ENCODE results near the gene VSNL1. TPM values are rescaled to one million over a fixed set of nuclear protein-coding genes. Genes with fewer than 3 reads are reported as not detected.

VSNL1 gene
- total and polyA plus RNA-seq, 5 donors = 26.5 to 39.3 (median 36.8) TPM

GRCh38 chr2:17667898-17668297 is 127.4 kb downstream of the VSNL1 start:
- intact Hi-C loops (cut with DNase I) = loop anchor here in 2 of 4 donors (10.0 kb wide), 1 partner anchor 893 kb away; no protein-coding TSS in a partner anchor

GRCh38 chr2:17672583-17673317 is 132.3 kb downstream of the VSNL1 start:
- ATAC-seq (no peak), DNase-seq (no peak)
- H3K9me3 ChIP-seq (ENCODE audit: control insufficient read depth, low read length) = no peaks in the 10 kb centered on the region
- intact Hi-C loops (cut with DNase I) = loop anchor here in 1 of 4 donors (10.0 kb wide), 1 partner anchor 898 kb away; no protein-coding TSS in a partner anchor
- H3K27me3 ChIP-seq (ENCODE audit: control insufficient read depth, insufficient read depth) = no peaks in the 10 kb centered on the region
- H3K4me3 ChIP-seq (ENCODE audit: low read length) = no peak overlapping the region
- H3K27ac ChIP-seq (ENCODE audit: low read length) = no peak overlapping the region
- 83% methylated on average over 7 of the region's 7 CpGs for WGBS
- H3K4me1 ChIP-seq (ENCODE audit: control insufficient read depth, insufficient read depth, low read length) = no peaks in the 10 kb centered on the region

More at GRCh38 chr2:17667898-17668297, 127.4 kb downstream of the VSNL1 start:
- ATAC-seq = no peak
- Histone ChIP-seq H3K27ac (ENCODE audit: low read length) (no peak overlapping the region), H3K27me3 (ENCODE audit: control insufficient read depth, insufficient read depth) (no peaks in the 10 kb centered on the region), H3K4me3 (ENCODE audit: low read length) (no peak overlapping the region), H3K9me3 (ENCODE audit: control insufficient read depth, low read length) (no peaks in the 10 kb centered on the region), H3K4me1 (ENCODE audit: control insufficient read depth, insufficient read depth, low read length) (no peaks in the 10 kb centered on the region)
- 49% methylated on average over 1 of the region's 1 CpG for WGBS
- DNase-seq = no peak

GRCh38 chr2:17674817-17675216 is 134.3 kb downstream of the VSNL1 start:
- Histone ChIP-seq H3K4me1 (ENCODE audit: control insufficient read depth, insufficient read depth, low read length) (no peaks in the 10 kb centered on the region), H3K9me3 (ENCODE audit: control insufficient read depth, low read length) (no peaks in the 10 kb centered on the region), H3K4me3 (ENCODE audit: low read length) (no peak overlapping the region), H3K27me3 (ENCODE audit: control insufficient read depth, insufficient read depth) (no peaks in the 10 kb centered on the region), H3K27ac (ENCODE audit: low read length) (no peak overlapping the region)
- DNase-seq (no peak), ATAC-seq (no peak)
- intact Hi-C loops (cut with DNase I) = loop anchor here in 1 of 4 donors (10.0 kb wide), 1 partner anchor 900 kb away; no protein-coding TSS in a partner anchor

GRCh38 chr2:17680119-17680518 is 139.6 kb downstream of the VSNL1 start:
- no peaks in the 10 kb centered on the region for H3K4me1 ChIP-seq (ENCODE audit: control insufficient read depth, insufficient read depth, low read length)
- H3K27ac ChIP-seq (ENCODE audit: low read length) = no peak overlapping the region
- intact Hi-C loops (cut with DNase I) = no loop called here
- 97% methylated on average over 3 of the region's 3 CpGs for WGBS
- no peak for ATAC-seq
- no peaks in the 10 kb centered on the region for H3K9me3 ChIP-seq (ENCODE audit: control insufficient read depth, low read length)
- H3K4me3 ChIP-seq (ENCODE audit: low read length) = no peak overlapping the region
- no peaks in the 10 kb centered on the region for H3K27me3 ChIP-seq (ENCODE audit: control insufficient read depth, insufficient read depth)
- no peak for DNase-seq

GRCh38 chr2:17682098-17682857 is 141.8 kb downstream of the VSNL1 start:
- Histone ChIP-seq H3K4me3 (ENCODE audit: low read length) (no peak overlapping the region), H3K9me3 (ENCODE audit: control insufficient read depth, low read length) (no peaks in the 10 kb centered on the region), H3K27ac (ENCODE audit: low read length) (peak overlapping the region; percentile 23), H3K27me3 (ENCODE audit: control insufficient read depth, insufficient read depth) (no peaks in the 10 kb centered on the region), H3K4me1 (ENCODE audit: control insufficient read depth, insufficient read depth, low read length) (no peaks in the 10 kb centered on the region)
- DNase-seq = no peak
- intact Hi-C loops (cut with DNase I) = no loop called here
- peak; percentile 20 to 54 for ATAC-seq
- WGBS = 57% methylated on average over 6 of the region's 6 CpGs

- no peak for DNase-seq
Measured at GRCh38 chr2:17683981-17684380, 143.5 kb downstream of the VSNL1 start.

GRCh38 chr2:17688600-17688999 is 148.1 kb downstream of the VSNL1 start:
- Histone ChIP-seq H3K4me1 (ENCODE audit: control insufficient read depth, insufficient read depth, low read length) (no peaks in the 10 kb centered on the region), H3K27me3 (ENCODE audit: control insufficient read depth, insufficient read depth) (no peaks in the 10 kb centered on the region), H3K27ac (ENCODE audit: low read length) (no peak overlapping the region), H3K9me3 (ENCODE audit: control insufficient read depth, low read length) (no peaks in the 10 kb centered on the region), H3K4me3 (ENCODE audit: low read length) (no peak overlapping the region)
- WGBS = 89% methylated on average over 1 of the region's 1 CpG
- no peak for DNase-seq
- ATAC-seq = no peak
- intact Hi-C loops (cut with DNase I) = no loop called here

More at GRCh38 chr2:17683981-17684380, 143.5 kb downstream of the VSNL1 start:
- H3K27me3 ChIP-seq (ENCODE audit: control insufficient read depth, insufficient read depth) = no peaks in the 10 kb centered on the region
- ATAC-seq = no peak
- no peaks in the 10 kb centered on the region for H3K9me3 ChIP-seq (ENCODE audit: control insufficient read depth, low read length)
- intact Hi-C loops (cut with DNase I) = no loop called here
- WGBS = 88% methylated on average over 2 of the region's 2 CpGs
- H3K27ac ChIP-seq (ENCODE audit: low read length) = no peak overlapping the region
- H3K4me1 ChIP-seq (ENCODE audit: control insufficient read depth, insufficient read depth, low read length) = no peaks in the 10 kb centered on the region
- H3K4me3 ChIP-seq (ENCODE audit: low read length) = no peak overlapping the region

- H3K4me1 ChIP-seq (ENCODE audit: control insufficient read depth, insufficient read depth, low read length) = no peaks in the 10 kb centered on the region
- intact Hi-C loops (cut with DNase I) = no loop called here
- H3K27me3 ChIP-seq (ENCODE audit: control insufficient read depth, insufficient read depth) = no peaks in the 10 kb centered on the region
- DNase-seq (no peak), ATAC-seq (no peak)
- WGBS = 88% methylated on average over 6 of the region's 6 CpGs
- no peak overlapping the region for H3K27ac ChIP-seq (ENCODE audit: low read length)
- H3K9me3 ChIP-seq (ENCODE audit: control insufficient read depth, low read length) = no peaks in the 10 kb centered on the region
- H3K4me3 ChIP-seq (ENCODE audit: low read length) = no peak overlapping the region
Measured at GRCh38 chr2:17689010-17689409, 148.5 kb downstream of the VSNL1 start.

GRCh38 chr2:17690776-17691175 is 150.3 kb downstream of the VSNL1 start:
- ATAC-seq (no peak), DNase-seq (no peak)
- Histone ChIP-seq H3K9me3 (ENCODE audit: control insufficient read depth, low read length) (no peaks in the 10 kb centered on the region), H3K4me3 (ENCODE audit: low read length) (no peak overlapping the region), H3K4me1 (ENCODE audit: control insufficient read depth, insufficient read depth, low read length) (no peaks in the 10 kb centered on the region), H3K27ac (ENCODE audit: low read length) (no peak overlapping the region), H3K27me3 (ENCODE audit: control insufficient read depth, insufficient read depth) (no peaks in the 10 kb centered on the region)
- 97% methylated on average over 7 of the region's 7 CpGs for WGBS
- intact Hi-C loops (cut with DNase I) = no loop called here

Measured in right cardiac atrium (tissue), 5 donors.